Right lung (tissue), 5 donors: ENCODE measurements around the gene C10orf143. TPM values are rescaled to one million over a fixed set of nuclear protein-coding genes. Genes with fewer than 3 reads are reported as not detected.
"Not testable (repeated sequence)": the region's sequence is repeated elsewhere in the genome, so short reads cannot be mapped to it uniquely, and the experiment has no call there.

Experiments
- DNase-seq, 2 donors: peaks; one replicate each; pipeline ENCODE4 v3.0.0-alpha.2; 2013
- polyA plus RNA-seq, 5 donors: library from polyadenylated mRNA; unstranded; fragments of 120-200 nt; gene quantifications; one replicate each; pipeline versions ENCODE4 v1.2.1 to v1.2.3, GENCODE V29; 2013; ENCODE audit warnings: inconsistent platforms in 1 of 5, low replicate concordance in 1 of 5; ENCODE audit not compliant: insufficient read length in 5 of 5, insufficient read depth in 1 of 5

C10orf143 gene
- polyA plus RNA-seq, 5 donors, result 4.1 to 5.8 (median 5.5) TPM

DNA sequence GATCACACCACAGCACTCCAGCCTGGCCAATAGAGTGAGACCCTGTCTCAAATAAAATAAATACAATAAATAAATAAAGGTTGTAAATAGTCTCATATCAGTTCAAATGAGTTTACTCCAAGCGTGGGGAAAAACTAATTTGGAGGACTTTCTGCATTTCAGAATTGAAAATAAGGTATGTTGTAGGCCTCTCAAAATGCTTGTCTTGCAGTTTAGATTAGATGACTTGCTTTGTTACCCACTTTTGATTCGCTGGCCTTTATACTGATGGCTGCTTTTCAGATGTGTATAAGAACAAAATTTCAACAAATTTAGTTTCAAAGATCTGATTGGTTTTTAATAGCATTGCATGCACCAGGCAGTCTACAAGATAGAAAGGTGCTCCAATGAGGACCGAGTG lies 2.2 kb upstream of the C10orf143 start:
- DNase-seq, result no peak

GRCh38 chr10:130111852-130112180 lies 1.2 kb upstream of the C10orf143 start:
- DNase-seq, result no peak

- peak; percentile 95 for DNase-seq
Measured at GRCh38 chr10:130111113-130111851, 652 bp upstream of the C10orf143 start.

DNA sequence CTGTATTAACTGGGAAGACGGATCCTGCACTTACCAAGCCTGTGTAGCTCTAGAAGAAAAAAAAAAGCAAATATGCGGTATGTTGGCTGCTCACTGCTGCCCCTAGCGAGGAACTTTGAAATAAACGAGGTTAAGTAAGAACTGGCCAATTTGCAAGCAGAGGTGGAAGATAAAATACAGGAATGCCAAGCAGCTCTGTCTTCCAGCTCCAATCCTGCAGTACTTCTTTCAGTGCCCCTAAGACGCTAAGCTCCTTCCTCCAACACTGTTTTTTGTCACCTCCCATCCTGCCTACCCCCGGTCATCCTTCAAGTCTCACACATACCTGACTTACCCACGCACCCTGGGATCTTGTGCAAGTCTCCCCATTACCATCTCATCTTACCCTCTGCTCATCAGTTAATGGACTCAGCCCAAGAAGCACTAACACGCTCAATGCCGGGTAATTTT lies 809 bp downstream of the C10orf143 start:
- peak; percentile 82 to 89 for DNase-seq

DNA sequence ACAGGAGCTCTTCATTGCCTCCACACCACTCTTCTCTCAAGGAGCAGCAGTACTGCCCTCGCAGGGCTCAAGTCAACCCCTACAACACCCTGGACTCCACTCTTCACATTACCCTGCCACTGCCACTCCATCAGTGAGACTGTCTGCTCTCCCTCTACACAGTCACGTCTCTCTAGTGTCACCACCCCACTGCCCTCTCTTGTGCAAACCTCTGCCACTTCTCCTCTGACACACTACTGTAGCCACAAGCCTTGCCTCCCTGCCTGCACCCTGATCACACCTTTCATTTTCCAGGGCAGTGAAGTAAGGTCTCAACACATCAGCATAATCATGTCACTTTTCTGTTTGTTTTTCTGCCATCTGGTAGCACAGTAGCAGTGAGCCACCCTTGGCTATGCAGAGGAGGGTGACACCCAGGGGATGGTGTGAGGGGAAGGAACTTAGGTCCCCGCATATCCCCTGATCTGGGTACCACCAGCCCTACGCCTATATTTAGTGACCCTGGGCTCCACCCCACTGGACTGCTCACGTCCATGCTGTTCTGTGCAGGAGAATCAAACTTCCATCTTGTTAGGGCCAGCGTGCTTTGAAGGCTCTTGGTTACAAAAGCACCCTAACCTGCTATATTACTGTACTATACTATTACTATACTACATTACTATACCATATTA lies 1.6 kb downstream of the C10orf143 start:
- no peak for DNase-seq

DNA sequence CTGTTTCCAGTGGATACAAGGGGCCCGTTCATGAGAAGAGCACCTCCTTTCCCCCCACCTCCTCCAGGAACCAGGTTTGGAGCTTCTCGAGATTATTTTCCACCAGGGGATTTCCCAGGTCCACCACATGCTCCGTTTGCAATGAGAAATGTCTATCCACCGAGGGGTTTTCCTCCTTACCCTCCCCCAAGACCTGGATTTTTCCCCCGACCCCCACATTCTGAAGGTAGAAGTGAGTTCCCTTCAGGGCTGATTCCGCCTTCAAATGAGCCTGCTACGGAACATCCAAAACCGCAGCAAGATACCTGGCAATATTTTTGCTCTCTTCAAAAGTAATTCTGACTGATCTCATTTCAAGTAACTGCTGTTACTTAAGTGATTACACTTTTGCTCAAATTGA lies 2.5 kb downstream of the C10orf143 start:
- not testable (repeated sequence) for DNase-seq

GRCh38 chr10:130105724-130106123 lies 4.9 kb downstream of the C10orf143 start:
- no peak for DNase-seq

- no peak for DNase-seq
Measured at GRCh38 chr10:130099344-130099743, 11.3 kb downstream of the C10orf143 start.

DNA sequence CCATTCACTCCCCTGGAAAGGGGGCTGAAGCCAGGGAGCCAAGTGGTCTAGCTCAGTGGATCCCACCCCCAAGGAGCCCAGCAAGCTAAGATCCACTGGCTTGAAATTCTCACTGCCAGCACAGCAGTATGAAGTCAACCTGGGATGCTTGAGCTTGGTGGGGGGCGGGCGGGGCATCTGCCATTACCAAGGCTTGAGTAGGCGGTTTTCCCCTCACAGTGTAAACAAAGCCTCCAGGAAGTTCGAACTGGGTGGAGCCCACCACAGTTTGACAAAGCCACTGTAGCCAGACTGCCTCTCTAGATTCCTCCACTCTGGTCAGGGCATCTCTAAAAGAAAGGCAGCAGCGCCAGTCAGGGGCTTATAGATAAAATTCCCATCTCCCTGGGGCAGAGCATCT lies 20.1 kb downstream of the C10orf143 start:
- not testable (repeated sequence) for DNase-seq

DNA sequence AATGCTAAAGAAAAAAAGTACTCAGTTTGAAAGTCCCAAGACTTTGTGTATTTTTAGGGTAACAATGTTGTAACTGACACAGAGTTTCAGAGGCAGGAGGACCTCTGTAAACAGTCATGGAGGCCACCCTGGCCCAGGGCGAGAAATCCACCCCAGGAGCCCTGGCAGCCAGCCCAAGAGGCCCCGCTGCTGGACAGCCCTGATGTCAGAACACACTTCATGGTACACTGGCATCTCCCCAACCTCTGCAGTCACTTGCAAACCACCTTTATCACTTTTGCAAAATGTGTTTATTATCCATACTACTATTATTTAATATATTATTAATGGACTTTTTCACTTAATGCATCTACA lies 30.2 kb downstream of the C10orf143 start:
- DNase-seq, result no peak

GRCh38 chr10:130079614-130080460 lies 30.8 kb downstream of the C10orf143 start:
- no peak for DNase-seq

- DNase-seq, result no peak
Measured at GRCh38 chr10:130078120-130078519, 32.5 kb downstream of the C10orf143 start.

- no peak for DNase-seq
Measured at GRCh38 chr10:130076681-130077080, 33.9 kb downstream of the C10orf143 start.

DNA sequence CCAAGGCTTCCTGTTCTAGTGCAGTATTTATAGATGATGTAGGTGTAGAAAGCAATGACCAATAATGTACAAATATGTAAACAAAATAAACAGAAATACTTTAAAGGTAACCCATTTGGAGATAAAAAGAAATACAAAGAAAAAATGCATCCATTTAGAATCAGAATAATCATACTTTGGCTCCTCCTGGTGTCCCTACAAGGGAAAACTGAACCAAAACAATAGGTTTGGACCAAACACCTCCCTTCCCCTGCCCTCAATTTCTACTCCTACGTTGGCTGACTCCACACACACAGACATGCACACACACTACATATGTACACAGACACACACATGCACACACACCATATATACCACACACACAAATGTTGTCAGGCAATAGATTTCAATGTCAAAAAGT lies 36.0 kb downstream of the C10orf143 start:
- DNase-seq, result no peak

GRCh38 chr10:130073912-130074311 lies 36.7 kb downstream of the C10orf143 start:
- no peak for DNase-seq

DNA sequence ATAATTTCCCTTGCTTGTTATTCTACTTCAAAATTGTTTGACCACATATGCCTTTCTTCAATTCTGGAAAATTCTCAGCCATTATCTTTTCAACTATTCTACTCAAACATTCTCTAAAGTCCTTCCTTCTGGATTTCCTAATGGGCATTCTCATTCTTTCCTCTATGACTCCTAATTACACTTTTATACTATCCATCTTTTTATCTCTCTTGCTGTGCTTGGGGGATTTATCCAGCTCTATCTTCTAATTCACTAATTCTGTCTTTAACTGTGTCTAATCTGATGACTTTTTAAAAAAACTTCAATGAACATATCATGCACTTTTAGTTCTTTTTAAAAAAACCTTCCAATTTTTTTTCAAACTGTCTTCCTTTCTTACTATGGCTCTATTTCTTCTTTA lies 38.4 kb downstream of the C10orf143 start:
- no peak for DNase-seq

DNA sequence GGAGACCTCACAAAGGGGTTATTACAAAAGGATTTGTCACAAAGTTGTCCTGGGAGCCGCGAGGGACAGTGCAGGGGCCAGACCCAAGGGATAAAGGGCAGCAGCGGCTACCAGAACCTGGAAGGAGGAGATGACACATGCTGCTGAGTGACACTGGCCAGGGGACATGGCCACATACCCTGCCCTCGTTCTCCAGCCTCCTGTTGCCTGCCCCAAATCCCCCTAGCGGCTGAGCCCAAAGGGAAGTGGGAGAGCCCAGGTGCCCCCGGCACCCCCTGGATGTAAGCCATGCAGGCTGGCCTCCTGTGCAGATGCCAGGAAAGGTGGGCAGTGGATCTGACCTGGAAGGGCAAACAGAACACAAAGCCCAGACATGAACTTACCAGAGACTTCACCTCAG lies 42.7 kb downstream of the C10orf143 start:
- no peak for DNase-seq

DNA sequence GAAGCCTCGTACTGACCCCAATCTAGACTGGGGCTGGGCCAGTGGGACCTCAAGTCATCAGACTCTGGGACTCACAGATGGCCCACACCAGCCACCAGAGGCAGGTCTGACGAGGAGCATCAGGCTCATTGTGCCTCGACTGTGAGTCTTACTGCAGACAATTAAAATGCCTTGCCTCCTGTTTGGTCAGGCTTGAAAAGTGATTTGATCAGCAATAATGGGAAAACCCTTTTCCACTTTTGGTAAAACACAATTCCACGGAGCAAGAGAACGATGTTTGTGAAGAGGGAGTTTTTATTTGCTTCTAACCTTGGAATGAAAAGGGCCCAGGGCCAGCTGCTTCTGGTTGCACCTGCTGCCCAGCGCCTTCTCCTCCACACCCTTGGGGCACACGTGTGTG lies 43.9 kb downstream of the C10orf143 start:
- no peak for DNase-seq

DNA sequence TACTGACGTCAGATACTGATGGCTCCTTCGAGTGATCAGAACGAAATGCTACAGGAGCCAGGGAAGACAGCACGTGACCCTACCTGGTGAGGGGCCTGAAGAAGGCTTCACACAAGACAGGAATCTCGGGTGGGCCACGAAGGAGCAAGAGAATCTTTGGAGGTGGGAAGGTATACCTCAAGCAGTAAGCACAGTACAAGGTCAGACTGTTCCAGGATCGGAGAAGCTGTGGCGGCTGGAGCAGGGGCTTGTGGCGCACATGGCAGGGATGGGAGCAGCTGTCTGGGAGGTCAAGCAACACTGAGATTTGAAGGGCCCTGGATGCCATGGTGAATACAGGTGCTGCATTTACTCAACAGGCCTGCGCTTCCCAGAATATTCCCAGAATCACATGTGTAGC lies 45.4 kb downstream of the C10orf143 start:
- no peak for DNase-seq

- DNase-seq, result no peak
Measured at GRCh38 chr10:130064783-130065182, 45.8 kb downstream of the C10orf143 start.

DNA sequence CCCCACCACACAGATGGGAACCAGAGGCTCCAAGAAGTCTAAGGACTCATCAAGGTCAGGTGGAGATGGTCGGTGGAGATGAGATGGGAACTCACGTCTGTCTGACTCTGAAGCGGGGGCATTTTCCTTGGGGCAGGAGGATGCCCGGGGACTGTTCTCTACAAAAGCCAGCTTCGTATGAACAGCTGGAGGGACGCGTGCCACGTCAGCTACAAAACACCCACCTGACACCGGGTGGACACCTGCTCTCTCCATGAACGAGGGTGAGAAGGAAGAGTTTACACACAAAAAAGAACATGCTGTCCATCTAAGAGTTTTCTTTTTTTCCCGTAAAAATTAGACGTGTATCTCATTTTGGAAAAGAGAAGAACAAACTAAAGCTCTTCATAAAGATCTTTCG lies 47.7 kb downstream of the C10orf143 start:
- DNase-seq, result no peak

DNA sequence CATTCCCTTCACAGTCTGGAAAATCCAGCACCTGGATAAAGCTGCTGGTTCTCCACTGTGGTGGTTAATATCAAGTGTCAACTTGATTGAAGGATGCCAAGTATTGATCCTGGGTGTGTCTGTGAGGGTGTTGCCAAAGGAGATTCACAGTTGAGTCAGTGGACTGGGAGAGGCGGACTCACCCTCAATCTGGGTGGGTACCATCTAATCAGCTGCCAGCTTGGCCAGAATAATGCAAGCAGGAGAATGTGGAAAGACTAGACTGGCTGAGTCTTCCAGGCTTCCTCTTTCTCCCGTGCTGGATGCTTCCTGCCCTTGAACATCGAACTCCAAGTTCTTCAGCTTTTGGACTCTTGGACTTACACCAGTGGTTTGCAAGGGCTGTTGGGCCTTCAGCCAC lies 48.4 kb downstream of the C10orf143 start:
- no peak for DNase-seq

DNA sequence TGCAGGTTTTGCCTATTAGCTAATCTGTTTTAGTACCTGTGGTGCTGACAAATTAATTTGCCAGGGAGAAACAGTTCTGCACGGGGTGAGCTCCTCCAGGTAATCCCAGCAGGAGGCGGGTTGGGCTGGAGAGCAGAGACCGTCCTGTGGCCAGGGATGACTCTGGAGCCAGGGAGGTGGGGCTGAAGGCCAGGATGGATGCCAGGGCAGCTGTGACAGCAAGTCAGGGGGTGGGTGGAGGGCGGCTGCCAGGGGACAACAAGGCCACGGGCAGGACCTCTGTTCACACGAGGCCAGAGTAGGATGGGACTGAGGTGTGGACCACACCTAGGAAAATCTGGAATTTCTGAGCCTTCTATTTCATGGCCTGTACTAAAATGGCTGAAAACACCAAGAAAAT lies 48.9 kb downstream of the C10orf143 start:
- DNase-seq, result no peak
